KG1 (cell line): Measurements from ENCODE around the gene ADAM19.

Source experiments
- DNase-seq: peaks from one replicate; lab custom pipeline; 2025; lab: John Stamatoyannopoulos, UW

The ADAM19 gene

GRCh38 chr5:157562111-157562581 lies 13.4 kb downstream of the ADAM19 start:
- no peak for DNase-seq

- DNase-seq: no peak
These were observed 14.5 kb downstream of the ADAM19 start for GRCh38 chr5:157561110-157561509.

GRCh38 chr5:157559301-157559700 lies 16.3 kb downstream of the ADAM19 start:
- no peak for DNase-seq

GRCh38 chr5:157558681-157559080 lies 16.9 kb downstream of the ADAM19 start:
- no peak for DNase-seq

- DNase-seq: no peak
These were observed 17.5 kb downstream of the ADAM19 start for GRCh38 chr5:157558041-157558595.

GRCh38 chr5:157556615-157557418 lies 18.8 kb downstream of the ADAM19 start:
- DNase-seq: no peak

GRCh38 chr5:157555037-157555640 lies 20.4 kb downstream of the ADAM19 start:
- no peak for DNase-seq

GRCh38 chr5:157554179-157555036 lies 21.2 kb downstream of the ADAM19 start:
- DNase-seq: no peak

- no peak for DNase-seq
These were observed 22.9 kb downstream of the ADAM19 start for GRCh38 chr5:157552650-157553049.

GRCh38 chr5:157550663-157551062 lies 24.9 kb downstream of the ADAM19 start:
- DNase-seq: no peak

GRCh38 chr5:157549954-157550549 lies 25.5 kb downstream of the ADAM19 start:
- DNase-seq: no peak

GRCh38 chr5:157549283-157549629 lies 26.3 kb downstream of the ADAM19 start:
- no peak for DNase-seq

GRCh38 chr5:157548513-157549282 lies 26.9 kb downstream of the ADAM19 start:
- no peak for DNase-seq

- no peak for DNase-seq
These were observed 27.5 kb downstream of the ADAM19 start for GRCh38 chr5:157547941-157548512.

GRCh38 chr5:157546456-157547100 lies 29.0 kb downstream of the ADAM19 start:
- no peak for DNase-seq

GRCh38 chr5:157545610-157546310 lies 29.8 kb downstream of the ADAM19 start:
- DNase-seq: no peak

GRCh38 chr5:157544623-157544989 lies 31.0 kb downstream of the ADAM19 start:
- no peak for DNase-seq

GRCh38 chr5:157543825-157544622 lies 31.6 kb downstream of the ADAM19 start:
- DNase-seq: no peak
